ENCODE measurements around the gene LIMCH1. TPM values are rescaled to one million over a fixed set of nuclear protein-coding genes. Genes with fewer than 3 reads are reported as not detected.
"Not testable (repeated sequence)": the region's sequence is repeated elsewhere in the genome, so short reads cannot be mapped to it uniquely, and the experiment has no call there.

The LIMCH1 gene
- total RNA-seq, 2 experiments from 2014 or later: not detected

- no peak overlapping the region for H3K4me2 ChIP-seq (ENCODE audit: low read length)
- no peaks in the 10 kb centered on the region for H3K4me1 ChIP-seq (ENCODE audit: insufficient read depth, low read length, poor library complexity, severe bottlenecking)
- intact Hi-C loops (cut with micrococcal nuclease; ENCODE audit: unreplicated experiment): no loop called here
- H3K9me3 ChIP-seq (ENCODE audit: low read length): no peaks in the 10 kb centered on the region
- no peaks in the 10 kb centered on the region for H4K20me1 ChIP-seq (ENCODE audit: insufficient read depth, low read length)
- ChIA-PET CTCF (ENCODE audit: unreplicated experiment) (no interaction called here), POLR2A (no interaction called here)
- TF ChIP-seq EZH2phosphoT487 (IDR thresholded peaks at IDR 0.05; ENCODE audit: borderline replicate concordance, low read depth, low read length) (no peak), CTCF (conservative IDR thresholded peaks at IDR 0.05; ENCODE audit: low read length) (no peak)
- no peaks in the 10 kb centered on the region for H3K9me2 ChIP-seq (ENCODE audit: insufficient read depth, low read length)
- DNase-seq (ENCODE audit: low spot score): no peak
- H3K4me3 ChIP-seq (ENCODE audit: low read depth, low read length, poor library complexity, severe bottlenecking): no peak overlapping the region
- no TSS peak for BruUV-seq (replicated peaks)
- H3K27ac ChIP-seq (ENCODE audit: low read depth, low read length, poor library complexity, severe bottlenecking): no peak overlapping the region
- H3K79me2 ChIP-seq (ENCODE audit: insufficient read depth, low read depth, low read length): no peaks in the 10 kb centered on the region
- H2AFZ ChIP-seq (ENCODE audit: low read length): no peak overlapping the region
- no peaks in the 10 kb centered on the region for H3K36me3 ChIP-seq (ENCODE audit: insufficient read depth, low read length)
These were observed 172.0 kb downstream of the LIMCH1 start for GRCh38 chr4:41709844-41710481.

GRCh38 chr4:41711654-41712053 lies 173.7 kb downstream of the LIMCH1 start:
- CTCF ChIA-PET (ENCODE audit: unreplicated experiment); DNase-seq (ENCODE audit: low spot score); H3K27ac ChIP-seq (ENCODE audit: low read depth, low read length, poor library complexity, severe bottlenecking); intact Hi-C loops (cut with micrococcal nuclease; ENCODE audit: unreplicated experiment); H4K20me1 ChIP-seq (ENCODE audit: insufficient read depth, low read length); H3K9me2 ChIP-seq (ENCODE audit: insufficient read depth, low read length); H3K4me1 ChIP-seq (ENCODE audit: insufficient read depth, low read length, poor library complexity, severe bottlenecking); H3K4me3 ChIP-seq (ENCODE audit: low read depth, low read length, poor library complexity, severe bottlenecking); POLR2A ChIA-PET; H2AFZ ChIP-seq (ENCODE audit: low read length); BruUV-seq (replicated peaks); H3K4me2 ChIP-seq (ENCODE audit: low read length); H3K36me3 ChIP-seq (ENCODE audit: insufficient read depth, low read length); H3K79me2 ChIP-seq (ENCODE audit: insufficient read depth, low read depth, low read length); H3K9me3 ChIP-seq (ENCODE audit: low read length): not testable (repeated sequence)

GRCh38 chr4:41712425-41712824 lies 174.5 kb downstream of the LIMCH1 start:
- TF ChIP-seq CTCF (conservative IDR thresholded peaks at IDR 0.05; ENCODE audit: low read length): no peak
- TF ChIP-seq EZH2phosphoT487 (IDR thresholded peaks at IDR 0.05; ENCODE audit: borderline replicate concordance, low read depth, low read length): no peak
- no peak overlapping the region for H3K27ac ChIP-seq (ENCODE audit: low read depth, low read length, poor library complexity, severe bottlenecking)
- no peaks in the 10 kb centered on the region for H3K4me1 ChIP-seq (ENCODE audit: insufficient read depth, low read length, poor library complexity, severe bottlenecking)
- ChIA-PET POLR2A (no interaction called here), CTCF (ENCODE audit: unreplicated experiment) (no interaction called here)
- no peaks in the 10 kb centered on the region for H3K79me2 ChIP-seq (ENCODE audit: insufficient read depth, low read depth, low read length)
- DNase-seq (ENCODE audit: low spot score): no peak
- BruUV-seq (replicated peaks): no TSS peak
- no peaks in the 10 kb centered on the region for H4K20me1 ChIP-seq (ENCODE audit: insufficient read depth, low read length)
- no peak overlapping the region for H2AFZ ChIP-seq (ENCODE audit: low read length)
- intact Hi-C loops (cut with micrococcal nuclease; ENCODE audit: unreplicated experiment): no loop called here
- H3K36me3 ChIP-seq (ENCODE audit: insufficient read depth, low read length): no peaks in the 10 kb centered on the region
- H3K9me3 ChIP-seq (ENCODE audit: low read length): no peaks in the 10 kb centered on the region
- no peak overlapping the region for H3K4me3 ChIP-seq (ENCODE audit: low read depth, low read length, poor library complexity, severe bottlenecking)
- H3K4me2 ChIP-seq (ENCODE audit: low read length): no peak overlapping the region
- H3K9me2 ChIP-seq (ENCODE audit: insufficient read depth, low read length): no peaks in the 10 kb centered on the region
